Stomach (tissue), 9 donors: Measurements from ENCODE around the gene SLC26A3. TPM values are rescaled to one million over a fixed set of nuclear protein-coding genes. Genes with fewer than 3 reads are reported as not detected.

ENCODE experiments used
- DNase-seq, 2 donors: peaks; one replicate each; pipeline versions ENCODE4 v3.0.0 to v3.0.0-alpha.2; 2013 to 2019
- H3K27ac ChIP-seq, 5 donors: fragments of 200-600 bp in 4 of 5; sonication (generic) in 4 of 5; one replicate each; pipeline ENCODE4 v1.5.1; 2013 to 2019; ENCODE audit warnings: mild to moderate bottlenecking in 1 of 5, moderate library complexity in 1 of 5
- H3K27me3 ChIP-seq, 3 donors: fragments of 200-600 bp; sonication (generic); one replicate each; pipeline ENCODE4 v1.5.1; 2017 to 2019; ENCODE audit warnings: mixed run types in 1 of 3
- H3K36me3 ChIP-seq, 4 donors: fragments of 200-600 bp; sonication (generic); 1 replicate in 3 of 4; 2 replicates in 1 of 4; pipeline ENCODE4 v1.5.1; 2016 to 2019
- H3K4me1 ChIP-seq, 4 donors: fragments of 200-600 bp; sonication (generic); one replicate each; pipeline ENCODE4 v1.5.1; 2016 to 2019
- H3K4me3 ChIP-seq, 4 donors: fragments of 200-600 bp; sonication (generic) in 3 of 4; one replicate each; pipeline ENCODE4 v1.5.1; 2016 to 2019; ENCODE audit warnings: mild to moderate bottlenecking in 1 of 4
- H3K9me3 ChIP-seq, 4 donors: fragments of 200-600 bp; sonication (generic); one replicate each; pipeline ENCODE4 v1.5.1; 2016 to 2019
- CTCF ChIP-seq, 7 experiments: fragments of 450-650 bp in 4 of 7; fragments of 200-600 bp in 3 of 7; sonication (generic) in 3 of 7; IDR thresholded peaks; one replicate each; pipeline ENCODE4 v1.5.1; 2016 to 2019; ENCODE audit warnings: antibody characterized with exemption in 7 of 7, control low read depth in 2 of 7, mild to moderate bottlenecking in 1 of 7
- EP300 ChIP-seq: sonication (generic); formaldehyde crosslinking; IDR thresholded peaks from one replicate; pipeline ENCODE4 v1.6.1; 2017; ENCODE audit warnings: antibody characterized with exemption
- POLR2A ChIP-seq, 4 donors: fragments of 450-650 bp; IDR thresholded peaks; one replicate each; pipeline ENCODE4 v1.6.1; 2016; ENCODE audit warnings: antibody characterized with exemption in 4 of 4, control low read depth in 2 of 4, mild to moderate bottlenecking in 1 of 4, moderate library complexity in 1 of 4
- POLR2AphosphoS5 ChIP-seq, 3 donors: sonication (generic); formaldehyde crosslinking; IDR thresholded peaks; one replicate each; pipeline ENCODE4 v1.6.1; 2016; ENCODE audit warnings: antibody characterized with exemption in 3 of 3
- WGBS, 5 donors: extraction: QIAGEN DNeasy Blood & Tissue Kit in 3 of 5; methylation state at CpG; one replicate each; pipeline versions ENCODE4 v1.1.5 to v1.1.7; 2013 to 2018; 5-methylcytosine and 5-hydroxymethylcytosine counted together
- intact Hi-C: fragments of 100-400 bp; cut with DNase I; formaldehyde crosslinking; loops from one replicate; pipeline ENCODE4 v1.15.1; 2023; ENCODE audit warnings: low total_unique reads
- polyA plus RNA-seq, 3 donors: library from polyadenylated mRNA; stranded (reverse); fragments of 200-250 nt; gene quantifications; one replicate each; pipeline ENCODE4 v1.2.3, GENCODE V29; 2013
- total RNA-seq, 5 donors: library from RNA; depleted of rRNA; stranded (reverse); fragments of >200 nt; gene quantifications; one replicate each; pipeline versions ENCODE4 v1.1.0 to v1.2.3, GENCODE V29; 2014 to 2016
- donor health status: healthy with polysubstance abuse.
- donor health status: Bipolar disorder and iron deficiency.
- donor health status: healthy.

SLC26A3 gene
- total and polyA plus RNA-seq, 8 donors = 0.10 to 52.4 (median 2.1) TPM; not detected in 4

GRCh38 chr7:107785926-107786325, 17.1 kb downstream of the SLC26A3 start:
- H3K27ac ChIP-seq = peak overlapping the region in 4 of 5 donors; percentile 35 to 72 (median 58)
- intact Hi-C loops = no loop called here
- peak; percentile 26 to 49 for DNase-seq
- H3K9me3 ChIP-seq = no peaks in the 10 kb centered on the region
- H3K27me3 ChIP-seq = no peaks in the 10 kb centered on the region
- H3K4me3 ChIP-seq = no peak overlapping the region
- no peaks in the 10 kb centered on the region for H3K36me3 ChIP-seq
- TF ChIP-seq POLR2AphosphoS5 (IDR thresholded peaks at IDR 0.05) = peak; percentile 63 to 78 (median 69)
- peak; percentile 45 for TF ChIP-seq EP300
- TF ChIP-seq POLR2A (IDR thresholded peaks at IDR 0.05) = no peak
- H3K4me1 ChIP-seq = peaks cover 0 to 48% (median 20%) of the 10 kb centered on the region in 4 donors
- WGBS, 5 donors = 4 to 24% (median 18%) methylated on average over 2 of the region's 2 CpGs

- no peaks in the 10 kb centered on the region for H3K27me3 ChIP-seq
- no peak for DNase-seq
- H3K36me3 ChIP-seq = no peaks in the 10 kb centered on the region
- no peak overlapping the region for H3K4me3 ChIP-seq
- TF ChIP-seq POLR2AphosphoS5 (IDR thresholded peaks at IDR 0.05) (no peak), EP300 (no peak), CTCF (IDR thresholded peaks at IDR 0.05) (no peak), POLR2A (IDR thresholded peaks at IDR 0.05) (no peak)
- H3K27ac ChIP-seq = peak overlapping the region in 3 of 5 donors; percentile 35 to 66 (median 51)
- H3K9me3 ChIP-seq = no peaks in the 10 kb centered on the region
- intact Hi-C loops = no loop called here
- H3K4me1 ChIP-seq = peaks cover 0 to 50% (median 22%) of the 10 kb centered on the region in 4 donors
- WGBS, 5 donors = 39 to 82% (median 49%) methylated on average over 2 of the region's 2 CpGs
These were observed 17.9 kb downstream of the SLC26A3 start for GRCh38 chr7:107785170-107785569.

- H3K4me1 ChIP-seq = peaks cover 0 to 65% (median 25%) of the 10 kb centered on the region in 4 donors
- WGBS, 5 donors = 84 to 100% (median 94%) methylated on average over 1 of the region's 1 CpG
- H3K27me3 ChIP-seq = no peaks in the 10 kb centered on the region
- peak overlapping the region in 1 of 5 donors; percentile 75 for H3K27ac ChIP-seq
- no peak for TF ChIP-seq CTCF (IDR thresholded peaks at IDR 0.05)
- no peak for TF ChIP-seq POLR2A (IDR thresholded peaks at IDR 0.05)
- no peak for TF ChIP-seq EP300
- no peak for TF ChIP-seq POLR2AphosphoS5 (IDR thresholded peaks at IDR 0.05)
- H3K9me3 ChIP-seq = no peaks in the 10 kb centered on the region
- DNase-seq = no peak
- H3K36me3 ChIP-seq = no peaks in the 10 kb centered on the region
- intact Hi-C loops = no loop called here
- no peak overlapping the region for H3K4me3 ChIP-seq
These were observed 19.4 kb downstream of the SLC26A3 start for GRCh38 chr7:107783648-107784047.

GRCh38 chr7:107782374-107782773, 20.6 kb downstream of the SLC26A3 start:
- no peaks in the 10 kb centered on the region for H3K9me3 ChIP-seq
- TF ChIP-seq POLR2AphosphoS5 (IDR thresholded peaks at IDR 0.05) = peak in 2 of 3 donors; percentile 28 to 38
- TF ChIP-seq CTCF (IDR thresholded peaks at IDR 0.05) = no peak
- peak in 1 of 2 donors; percentile 72 for DNase-seq
- no peaks in the 10 kb centered on the region for H3K27me3 ChIP-seq
- intact Hi-C loops = no loop called here
- 24 to 53% (median 51%) methylated on average over 3 of the region's 3 CpGs for WGBS, 5 donors
- no peaks in the 10 kb centered on the region for H3K36me3 ChIP-seq
- peaks cover 0 to 65% (median 25%) of the 10 kb centered on the region in 4 donors for H3K4me1 ChIP-seq
- H3K4me3 ChIP-seq = no peak overlapping the region
- peak overlapping the region in 4 of 5 donors; percentile 34 to 75 (median 66) for H3K27ac ChIP-seq

GRCh38 chr7:107779647-107780099, 23.4 kb downstream of the SLC26A3 start:
- Histone ChIP-seq H3K36me3 (no peaks in the 10 kb centered on the region), H3K4me3 (no peak overlapping the region), H3K27ac (no peak overlapping the region), H3K27me3 (no peaks in the 10 kb centered on the region), H3K4me1 (peaks cover 0 to 38% (median 13%) of the 10 kb centered on the region in 4 donors), H3K9me3 (no peaks in the 10 kb centered on the region)
- 23 to 64% (median 34%) methylated on average over 6 of the region's 6 CpGs for WGBS, 5 donors
- peak in 1 of 2 donors; percentile 20 for DNase-seq
- intact Hi-C loops = no loop called here
- no peak for TF ChIP-seq EP300
- TF ChIP-seq CTCF (IDR thresholded peaks at IDR 0.05) = no peak
- TF ChIP-seq POLR2A (IDR thresholded peaks at IDR 0.05) = no peak
- no peak for TF ChIP-seq POLR2AphosphoS5 (IDR thresholded peaks at IDR 0.05)
